Left ventricle myocardium superior (tissue), 1 donor: ENCODE measurements around the gene ZSWIM5. TPM values are rescaled to one million over a fixed set of nuclear protein-coding genes. Genes with fewer than 3 reads are reported as not detected.
"Not testable (repeated sequence)": the region's sequence is repeated elsewhere in the genome, so short reads cannot be mapped to it uniquely, and the experiment has no call there.

Source experiments
- ATAC-seq: fragments of 200-7000 bp; cut with Tn5 transposase; one replicate; pipeline ENCODE4 v1.9.1; 2020; ENCODE audit warnings: mild to moderate bottlenecking, moderate library complexity
- DNase-seq: peaks from one replicate; pipeline ENCODE4 v3.0.0-alpha.2; 2020
- intact Hi-C: fragments of 100-400 bp; cut with micrococcal nuclease; formaldehyde crosslinking; loops from one replicate; pipeline ENCODE4 v1.11.0; 2022
- total RNA-seq: library from RNA; stranded (reverse); fragmentation: NEBNext Ultra II Directional; extraction: Animal tissue kit (Norgen Biotek cat#: 25700); gene quantifications from one replicate; pipeline ENCODE4 v1.2.1, GENCODE V29; 2021
- donor health status: DM: no; HTN: yes; CAD: no; lungs with severe emphysema.

Gene ZSWIM5
- total RNA-seq, 1 donor from 2014 or later = 0.84 TPM

DNA sequence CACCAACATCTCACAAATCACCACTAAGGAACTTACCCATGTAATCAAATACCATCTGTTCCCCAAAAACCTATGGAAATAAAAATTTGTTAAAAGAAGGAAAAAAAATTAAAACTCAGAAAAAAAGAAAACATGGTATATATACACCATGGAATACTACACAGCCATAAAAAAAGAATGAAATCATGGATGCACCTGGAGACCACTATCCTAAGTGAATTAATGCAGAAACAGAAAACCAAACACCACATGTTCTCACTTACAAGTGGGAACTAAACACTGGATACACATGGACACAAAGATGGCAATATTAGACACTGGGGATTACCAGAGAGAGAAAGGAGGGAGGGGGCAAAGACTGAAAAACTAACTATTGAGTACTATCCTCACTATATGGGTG is 50.4 kb downstream of the ZSWIM5 start:
- no peak for ATAC-seq
- DNase-seq = no peak

DNA sequence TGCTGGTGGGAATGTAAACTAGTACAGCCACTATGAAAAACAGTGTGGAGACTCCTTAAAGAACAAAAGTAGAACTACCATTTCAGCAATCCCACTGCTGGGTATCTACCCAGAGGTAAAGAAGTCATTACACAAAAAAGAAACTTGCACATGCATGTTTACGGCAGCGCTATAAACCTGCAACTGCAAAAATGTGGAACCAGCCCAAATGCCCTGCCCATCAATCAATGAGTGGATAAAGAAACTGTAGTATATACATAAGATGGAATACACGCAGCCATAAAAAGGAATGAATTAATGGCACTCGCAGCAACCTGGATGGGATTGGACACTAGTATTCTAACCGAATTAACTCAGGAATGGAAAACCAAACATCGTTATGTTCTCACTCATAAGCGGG is 51.0 kb downstream of the ZSWIM5 start:
- ATAC-seq = no peak
- DNase-seq = no peak
- intact Hi-C loops = no loop called here

More for the DNA sequence above, 50.4 kb downstream of the ZSWIM5 start:
- intact Hi-C loops = no loop called here

- ATAC-seq = no peak
- intact Hi-C loops = no loop called here
- DNase-seq = no peak
Observed at GRCh38 chr1:45152126-45152525, 54.3 kb downstream of the ZSWIM5 start.

DNA sequence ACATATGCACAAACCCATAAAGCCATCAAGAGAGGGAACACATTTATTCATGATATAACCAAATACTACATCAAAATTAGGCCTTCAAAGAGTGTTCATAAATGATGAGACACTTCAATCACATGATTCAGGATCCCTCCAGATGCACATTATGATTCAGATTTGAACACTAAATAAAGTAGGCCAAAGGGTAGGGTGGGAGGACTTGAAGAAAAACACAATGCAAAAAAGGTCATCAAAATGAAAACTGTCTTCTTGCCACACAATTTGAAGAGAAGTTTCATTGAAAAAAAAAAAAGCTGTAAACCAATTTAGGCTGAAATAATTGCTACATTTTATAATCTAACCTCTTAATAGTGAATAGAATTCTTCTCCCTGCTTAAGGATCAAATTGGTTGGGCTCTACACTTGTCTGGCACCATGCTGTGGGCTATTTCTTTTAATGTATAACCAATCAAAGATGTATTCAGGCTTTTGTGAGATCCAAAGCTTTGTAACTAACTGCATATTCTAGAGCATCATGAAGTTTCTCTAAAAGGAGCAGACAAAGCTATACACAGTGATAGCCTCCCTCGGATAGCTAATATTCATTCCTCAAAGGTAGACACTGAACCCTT is 58.1 kb downstream of the ZSWIM5 start:
- DNase-seq (no peak), ATAC-seq (no peak)
- intact Hi-C loops = no loop called here

DNA sequence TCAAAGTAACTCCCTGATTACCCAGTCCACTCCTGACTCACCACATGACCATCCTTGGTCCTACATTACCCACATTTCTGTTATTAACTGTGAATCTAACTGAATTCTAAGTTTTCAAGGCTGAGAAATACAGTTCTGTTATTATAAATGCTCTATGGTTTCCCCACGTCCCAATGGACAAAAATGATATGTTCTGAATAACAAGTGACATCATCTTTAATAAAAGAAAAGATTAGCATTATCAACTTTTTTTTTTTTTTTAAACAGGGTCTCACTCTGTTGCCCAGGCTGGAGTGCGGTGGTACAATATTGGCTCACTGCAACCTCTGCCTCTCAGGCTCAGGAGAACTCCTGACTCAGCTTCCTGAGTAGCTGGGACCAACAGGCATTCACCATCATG is 59.6 kb downstream of the ZSWIM5 start:
- ATAC-seq = no peak
- intact Hi-C loops = no loop called here
- no peak for DNase-seq

DNA sequence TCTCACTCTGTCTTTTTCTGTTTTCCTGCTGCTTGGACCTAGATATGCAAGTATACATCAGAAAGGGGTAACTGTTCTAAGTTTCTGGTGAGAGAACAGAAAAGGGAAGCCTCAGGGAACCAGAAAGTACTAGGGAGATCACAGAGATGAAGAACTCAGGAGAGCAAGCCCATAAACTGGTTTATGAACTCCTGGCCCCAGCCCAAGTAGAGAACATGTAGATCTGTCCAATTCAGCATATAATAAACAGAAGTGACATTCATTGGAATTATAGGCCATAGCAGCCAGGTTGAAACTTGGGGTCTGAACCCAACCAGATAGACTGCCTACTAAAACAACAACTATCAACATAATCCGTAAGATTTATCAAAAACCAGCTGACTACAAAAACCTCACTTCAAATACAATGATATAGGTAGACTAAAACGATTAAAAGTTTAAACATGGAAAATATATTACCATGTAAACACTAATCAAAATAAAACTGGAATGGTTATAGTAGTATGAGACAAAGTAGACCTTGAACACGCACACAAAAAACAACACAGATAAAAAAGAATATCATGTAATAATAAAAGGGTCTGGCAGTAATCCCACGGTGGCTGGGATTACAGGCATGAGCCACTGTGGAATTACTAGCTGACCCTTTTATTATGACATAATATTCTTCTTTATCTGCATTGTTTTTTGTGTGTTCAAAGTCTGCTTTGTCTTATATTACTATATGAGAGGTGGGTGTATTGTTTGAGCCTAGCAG is 65.0 kb downstream of the ZSWIM5 start:
- ATAC-seq = no peak
- DNase-seq = no peak
- intact Hi-C loops = no loop called here

GRCh38 chr1:45136984-45137383 is 69.4 kb downstream of the ZSWIM5 start:
- DNase-seq = no peak
- intact Hi-C loops = no loop called here
- no peak for ATAC-seq

- intact Hi-C loops = no loop called here
- no peak for DNase-seq
Observed at GRCh38 chr1:45135316-45135715, 71.1 kb downstream of the ZSWIM5 start.

GRCh38 chr1:45134461-45134873 is 71.9 kb downstream of the ZSWIM5 start:
- ATAC-seq (no peak), DNase-seq (no peak)
- intact Hi-C loops = no loop called here

More at GRCh38 chr1:45135316-45135715, 71.1 kb downstream of the ZSWIM5 start:
- ATAC-seq = no peak

DNA sequence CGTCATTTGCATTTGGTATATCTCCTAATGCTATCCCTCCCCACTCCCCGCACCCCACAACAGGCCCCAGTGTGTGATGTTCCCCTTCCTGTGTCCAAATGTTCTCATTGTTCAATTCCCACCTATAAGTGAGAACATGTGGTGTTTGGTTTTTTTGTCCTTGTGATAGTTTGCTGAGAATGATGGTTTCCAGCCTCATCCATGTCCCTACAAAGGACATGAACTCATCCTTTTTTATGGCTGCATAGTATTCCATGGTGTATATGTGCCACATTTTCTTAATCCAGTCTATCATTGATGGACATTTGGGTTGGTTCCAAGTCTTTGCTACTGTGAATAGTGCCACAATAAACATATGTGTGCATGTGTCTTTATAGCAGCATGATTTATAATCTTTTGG is 73.7 kb downstream of the ZSWIM5 start:
- intact Hi-C loops, ATAC-seq, DNase-seq: not testable (repeated sequence)

- ATAC-seq = no peak
- no peak for DNase-seq
- intact Hi-C loops = no loop called here
Observed at GRCh38 chr1:45123358-45123757, 83.0 kb downstream of the ZSWIM5 start.

DNA sequence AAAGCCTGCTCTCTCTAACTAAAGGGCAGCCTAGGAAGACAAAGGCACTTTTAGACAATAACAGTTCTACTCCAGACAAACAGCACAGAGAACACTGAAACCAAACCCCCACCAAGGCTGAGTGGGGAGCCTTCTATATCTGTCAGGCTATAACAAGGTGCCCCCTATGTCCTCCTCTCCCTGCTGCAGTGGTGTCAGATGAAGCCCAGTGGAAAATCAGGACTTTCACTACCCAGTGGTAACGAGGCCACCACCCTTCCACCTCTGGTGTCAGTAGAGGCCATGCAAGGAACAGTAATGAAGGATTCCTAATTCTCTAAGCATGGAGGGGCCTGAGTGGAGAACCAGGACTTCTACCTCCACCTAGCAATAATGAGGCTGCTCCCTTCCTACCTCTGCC is 83.7 kb downstream of the ZSWIM5 start:
- no peak for ATAC-seq
- DNase-seq = no peak
- intact Hi-C loops = no loop called here

- DNase-seq (no peak), ATAC-seq (no peak)
- intact Hi-C loops = no loop called here
Observed at GRCh38 chr1:45117766-45118165, 88.6 kb downstream of the ZSWIM5 start.

- intact Hi-C loops = no loop called here
- no peak for ATAC-seq
- no peak for DNase-seq
Observed at GRCh38 chr1:45116820-45117219, 89.6 kb downstream of the ZSWIM5 start.

DNA sequence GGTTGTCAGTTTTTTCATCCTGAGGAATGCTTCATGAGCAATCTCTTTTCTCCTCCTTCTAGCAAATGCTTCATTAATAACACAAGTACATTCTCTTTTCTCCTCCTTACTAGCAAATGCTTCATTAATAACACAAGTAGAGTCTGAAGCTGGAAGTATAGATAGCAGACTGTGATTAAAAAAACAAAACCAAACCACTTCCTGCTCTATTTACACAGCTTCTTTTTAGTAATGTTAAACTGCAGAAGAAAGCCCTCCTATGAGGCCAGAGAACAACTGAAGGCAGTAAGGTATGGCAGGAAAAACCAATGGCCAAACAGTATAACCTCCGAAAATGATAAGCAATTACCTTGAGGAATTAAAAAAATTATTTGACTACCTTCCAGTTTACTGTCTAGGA is 90.1 kb downstream of the ZSWIM5 start:
- intact Hi-C loops = no loop called here
- no peak for ATAC-seq
- no peak for DNase-seq

GRCh38 chr1:45115198-45115597 is 91.2 kb downstream of the ZSWIM5 start:
- ATAC-seq, DNase-seq, intact Hi-C loops: not testable (repeated sequence)

GRCh38 chr1:45112661-45113060 is 93.7 kb downstream of the ZSWIM5 start:
- intact Hi-C loops = no loop called here
- DNase-seq (no peak), ATAC-seq (no peak)

DNA sequence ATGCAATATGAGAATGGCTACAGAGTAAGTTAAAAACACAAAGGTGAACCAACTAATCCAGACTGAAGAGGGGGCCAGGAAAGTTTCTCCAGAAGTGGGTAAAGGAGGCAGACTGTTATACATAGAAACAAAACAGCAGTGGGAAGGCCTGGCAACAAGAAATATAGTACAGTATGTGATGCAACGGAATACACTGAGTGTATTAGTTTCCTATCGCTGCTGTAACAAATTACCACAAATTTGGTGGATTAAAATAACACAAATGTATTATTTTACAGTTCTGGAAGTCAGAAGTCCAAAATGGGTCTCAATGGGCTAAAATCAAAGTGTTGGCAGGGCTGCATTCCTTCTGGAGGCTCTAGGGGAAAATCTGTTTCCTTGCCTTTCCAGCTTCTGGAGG is 95.2 kb downstream of the ZSWIM5 start:
- intact Hi-C loops = no loop called here
- DNase-seq = no peak
- no peak for ATAC-seq

- intact Hi-C loops = no loop called here
- no peak for DNase-seq
- ATAC-seq = no peak
Observed at GRCh38 chr1:45107782-45108181, 98.6 kb downstream of the ZSWIM5 start.

GRCh38 chr1:45106864-45107263 is 99.5 kb downstream of the ZSWIM5 start:
- DNase-seq, intact Hi-C loops, ATAC-seq: not testable (repeated sequence)

DNA sequence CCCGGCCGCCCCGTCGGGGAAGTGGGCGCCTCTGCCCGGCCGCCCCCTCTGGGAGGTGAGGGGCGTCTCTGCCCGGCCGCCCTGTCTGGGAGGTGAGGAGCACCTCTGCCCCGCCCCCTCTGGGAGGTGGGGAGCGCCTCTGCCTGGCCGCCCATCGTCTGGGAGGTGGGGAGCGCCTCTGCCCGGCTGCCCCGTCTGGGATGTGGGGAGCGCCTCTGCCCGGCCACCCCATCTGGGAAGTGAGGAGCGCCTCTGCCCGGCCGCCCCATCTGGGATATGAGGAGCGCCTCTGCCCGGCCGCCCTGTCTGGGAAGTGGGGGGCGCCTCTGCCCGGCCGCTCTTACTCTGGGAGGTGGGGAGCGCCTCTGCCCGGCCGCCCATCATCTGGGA is 100.3 kb downstream of the ZSWIM5 start:
- ATAC-seq, DNase-seq, intact Hi-C loops: not testable (repeated sequence)
